A673 (cell line): ENCODE measurements around the gene GEN1. TPM values are rescaled to one million over a fixed set of nuclear protein-coding genes. Genes with fewer than 3 reads are reported as not detected.
A peak's percentile ranks its signal among the peaks of the same experiment; 100 is the strongest.

ENCODE experiments used
- BruUV-seq: library from RNA; stranded (reverse); fragments of 400-500 nt; replicated peaks from 2 replicates; lab custom pipeline; 2021; lab: Mats Ljungman, UMichigan
- CTCF ChIA-PET: fragments of 300-600 bp; sonication (Branson Sonifier 250); formaldehyde crosslinking; loops from one replicate; lab custom pipeline; 2022; ENCODE audit warnings: antibody characterized with exemption; lab: Charles Lee
- POLR2A ChIA-PET: fragments of 300-600 bp; sonication (Branson Sonifier 250); formaldehyde crosslinking; loops from one replicate; lab custom pipeline; 2022; ENCODE audit warnings: antibody characterized with exemption; ENCODE audit not compliant: low non-redundant PET; lab: Charles Lee
- DNase-seq: peaks from one replicate; pipeline ENCODE4 v3.0.0-alpha.2; 2015; ENCODE audit warnings: low spot score
- H3K27ac ChIP-seq: fragments of 200-600 bp; sonication (generic); 2 replicates; pipeline ENCODE4 v1.5.1; 2016; ENCODE audit warnings: mixed run types, low read depth, mild to moderate bottlenecking, mixed read lengths, antibody characterized with exemption, low read length; ENCODE audit not compliant: poor library complexity, severe bottlenecking
- H3K27me3 ChIP-seq: fragments of 200-600 bp; sonication (generic); replicated peaks from 2 replicates; pipeline ENCODE4 v1.6.1; 2017; ENCODE audit warnings: mixed run types, low read depth, mild to moderate bottlenecking, mixed read lengths, antibody characterized with exemption, low read length; ENCODE audit not compliant: insufficient read depth, poor library complexity
- H3K36me3 ChIP-seq: fragments of 200-600 bp; sonication (generic); 2 replicates; pipeline ENCODE4 v1.6.1; 2016; ENCODE audit warnings: mixed run types, mild to moderate bottlenecking, mixed read lengths, antibody characterized with exemption, low read length; ENCODE audit not compliant: insufficient read depth, poor library complexity, severe bottlenecking
- H3K4me1 ChIP-seq: fragments of 200-600 bp; sonication (generic); 2 replicates; pipeline ENCODE4 v1.6.1; 2017; ENCODE audit warnings: mixed run types, mild to moderate bottlenecking, mixed read lengths, antibody characterized with exemption, low read length; ENCODE audit not compliant: insufficient read depth, poor library complexity, severe bottlenecking
- H3K4me3 ChIP-seq: fragments of 200-600 bp; sonication (generic); 2 replicates; pipeline ENCODE4 v1.5.1; 2016; ENCODE audit warnings: low read depth, mixed run types, mild to moderate bottlenecking, mixed read lengths, low read length; ENCODE audit not compliant: poor library complexity, severe bottlenecking
- H3K9me3 ChIP-seq: fragments of 200-600 bp; sonication (generic); 2 replicates; pipeline ENCODE4 v1.6.1; 2016; ENCODE audit warnings: mixed run types, low read depth, mild to moderate bottlenecking, mixed read lengths, antibody characterized with exemption, low read length; ENCODE audit not compliant: poor library complexity, severe bottlenecking
- CTCF ChIP-seq: fragments of 300-800, 200-600 bp; sonication (generic); conservative IDR thresholded peaks from 2 replicates; pipeline ENCODE4 v1.5.1; 2017; ENCODE audit warnings: low read depth, mild to moderate bottlenecking, antibody characterized with exemption, low read length, moderate library complexity, mixed read lengths
- EZH2 ChIP-seq: fragments of 200-600 bp; sonication (generic); IDR thresholded peaks from 2 replicates; pipeline ENCODE4 v1.6.1; 2017; ENCODE audit warnings: borderline replicate concordance, low read depth, mild to moderate bottlenecking, mixed read lengths, antibody characterized with exemption, low read length; ENCODE audit not compliant: poor library complexity, severe bottlenecking
- intact Hi-C: fragments of 100-400 bp; cut with micrococcal nuclease; formaldehyde crosslinking; loops from one replicate; pipeline ENCODE4 v1.10.0; 2022; ENCODE audit not compliant: unreplicated experiment
- total RNA-seq: library from RNA; stranded (reverse); gene quantifications from 2 replicates; pipeline ENCODE4 v1.2.3, GENCODE V29; 2021

Gene GEN1
- total RNA-seq, 1 experiment from 2014 or later: 33.6 TPM

- POLR2A ChIA-PET: no interaction called here
- intact Hi-C loops: no loop called here
- TF ChIP-seq EZH2 (no peak), CTCF (no peak)
- Histone ChIP-seq H3K36me3 (no peaks in the 10 kb centered on the region), H3K9me3 (no peaks in the 10 kb centered on the region), H3K4me1 (peaks cover 50% of the 10 kb centered on the region), H3K27ac (peak overlapping the region; percentile 93), H3K4me3 (peak overlapping the region; percentile 93), H3K27me3 (no peaks in the 10 kb centered on the region)
- TSS peak; percentile 61 for BruUV-seq
- peak; percentile 23 for DNase-seq
- CTCF ChIA-PET: no interaction called here
Observed at GRCh38 chr2:17754773-17755425, 961 bp downstream of the GEN1 start.

GRCh38 chr2:17756668-17757067 is 2.7 kb downstream of the GEN1 start:
- no peak overlapping the region for H3K27ac ChIP-seq
- POLR2A ChIA-PET: no interaction called here
- H3K4me1 ChIP-seq: peaks cover 45% of the 10 kb centered on the region
- H3K27me3 ChIP-seq: no peaks in the 10 kb centered on the region
- TF ChIP-seq EZH2 (no peak), CTCF (no peak)
- no peak overlapping the region for H3K4me3 ChIP-seq
- no peaks in the 10 kb centered on the region for H3K9me3 ChIP-seq
- intact Hi-C loops: no loop called here
- peaks cover 5% of the 10 kb centered on the region for H3K36me3 ChIP-seq
- no peak for DNase-seq
- CTCF ChIA-PET: no interaction called here
- no TSS peak for BruUV-seq

- Histone ChIP-seq H3K9me3 (no peaks in the 10 kb centered on the region), H3K36me3 (peaks cover 6% of the 10 kb centered on the region), H3K4me3 (no peak overlapping the region), H3K27me3 (no peaks in the 10 kb centered on the region), H3K27ac (no peak overlapping the region), H3K4me1 (peaks cover 38% of the 10 kb centered on the region)
- POLR2A ChIA-PET: no interaction called here
- intact Hi-C loops: no loop called here
- TF ChIP-seq EZH2: no peak
- no peak for TF ChIP-seq CTCF
- peak; percentile 23 for DNase-seq
- no TSS peak for BruUV-seq
- CTCF ChIA-PET: no interaction called here
Observed at GRCh38 chr2:17757321-17757720, 3.4 kb downstream of the GEN1 start.
